BE2C (cell line): ENCODE results near the gene ZFP57.
"Not testable (repeated sequence)": the region's sequence is repeated elsewhere in the genome, so short reads cannot be mapped to it uniquely, and the experiment has no call there.

Experiments used
- DNase-seq: peaks from one replicate; pipeline ENCODE4 v3.0.0-alpha.2; 2020
- H3K27me3 ChIP-seq: fragments of 250-450 bp; sonication (Bioruptor Pico); 2 replicates; pipeline ENCODE4 v1.5.1; 2020; ENCODE audit warnings: mild to moderate bottlenecking
- H3K36me3 ChIP-seq: fragments of 250-450 bp; sonication (Bioruptor Pico); 2 replicates; pipeline ENCODE4 v1.5.1; 2020; ENCODE audit warnings: mild to moderate bottlenecking
- H3K4me1 ChIP-seq: fragments of 250-450 bp; sonication (Bioruptor Pico); 2 replicates; pipeline ENCODE4 v1.5.1; 2020
- H3K4me3 ChIP-seq: 2 replicates; pipeline ENCODE4 v1.5.1; 2011; ENCODE audit warnings: low read depth, low read length
- H3K9me3 ChIP-seq: fragments of 250-450 bp; sonication (Bioruptor Pico); 2 replicates; pipeline ENCODE4 v1.5.1; 2020
- TF ChIP-seq, protein P1 (sequence below): IDR thresholded peaks from 2 replicates; pipeline ENCODE4 v1.5.1; 2012; ENCODE audit warnings: mild to moderate bottlenecking, low read depth, low read length

Gene ZFP57

GRCh38 chr6:29663300-29664042 is 17.5 kb downstream of the ZFP57 start:
- Histone ChIP-seq H3K9me3 (no peaks in the 10 kb centered on the region), H3K4me1 (no peaks in the 10 kb centered on the region), H3K36me3 (no peaks in the 10 kb centered on the region), H3K27me3 (peaks cover 10% of the 10 kb centered on the region), H3K4me3 (no peak overlapping the region)
- no peak for DNase-seq
- TF ChIP-seq, protein P1, sequence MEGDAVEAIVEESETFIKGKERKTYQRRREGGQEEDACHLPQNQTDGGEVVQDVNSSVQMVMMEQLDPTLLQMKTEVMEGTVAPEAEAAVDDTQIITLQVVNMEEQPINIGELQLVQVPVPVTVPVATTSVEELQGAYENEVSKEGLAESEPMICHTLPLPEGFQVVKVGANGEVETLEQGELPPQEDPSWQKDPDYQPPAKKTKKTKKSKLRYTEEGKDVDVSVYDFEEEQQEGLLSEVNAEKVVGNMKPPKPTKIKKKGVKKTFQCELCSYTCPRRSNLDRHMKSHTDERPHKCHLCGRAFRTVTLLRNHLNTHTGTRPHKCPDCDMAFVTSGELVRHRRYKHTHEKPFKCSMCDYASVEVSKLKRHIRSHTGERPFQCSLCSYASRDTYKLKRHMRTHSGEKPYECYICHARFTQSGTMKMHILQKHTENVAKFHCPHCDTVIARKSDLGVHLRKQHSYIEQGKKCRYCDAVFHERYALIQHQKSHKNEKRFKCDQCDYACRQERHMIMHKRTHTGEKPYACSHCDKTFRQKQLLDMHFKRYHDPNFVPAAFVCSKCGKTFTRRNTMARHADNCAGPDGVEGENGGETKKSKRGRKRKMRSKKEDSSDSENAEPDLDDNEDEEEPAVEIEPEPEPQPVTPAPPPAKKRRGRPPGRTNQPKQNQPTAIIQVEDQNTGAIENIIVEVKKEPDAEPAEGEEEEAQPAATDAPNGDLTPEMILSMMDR, result no peak

DNA sequence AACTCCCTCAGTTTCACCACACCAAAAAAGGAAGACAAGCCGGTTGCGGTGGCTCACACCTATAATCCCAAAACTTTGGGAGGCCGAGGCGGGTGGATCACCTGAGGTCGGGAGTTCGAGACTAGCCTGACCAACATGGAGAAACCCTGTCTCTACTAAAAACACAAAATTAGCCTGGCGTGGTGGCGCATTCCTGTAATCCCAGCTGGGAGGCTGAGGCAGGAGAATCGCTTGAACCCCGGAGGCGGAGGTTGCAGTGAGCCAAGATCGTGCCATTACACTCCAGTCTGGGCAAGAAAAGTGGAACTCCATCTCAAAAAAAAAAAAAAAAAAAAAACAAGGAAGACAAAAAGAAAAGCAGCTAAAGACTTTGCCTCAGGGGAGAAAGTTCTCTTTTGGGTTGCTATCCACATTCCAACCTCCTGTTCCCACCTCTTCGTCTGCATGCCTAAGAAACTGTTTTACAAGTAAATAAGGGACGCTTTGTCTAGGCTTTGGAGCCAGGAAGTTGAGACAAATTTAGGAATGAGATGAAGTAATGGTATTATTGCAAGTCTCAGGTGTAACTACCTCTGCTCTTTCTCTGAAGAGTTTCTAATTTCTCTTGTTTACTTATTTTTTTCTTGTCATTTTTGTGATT is 19.3 kb downstream of the ZFP57 start:
- peaks cover 17% of the 10 kb centered on the region for H3K27me3 ChIP-seq
- H3K36me3 ChIP-seq, H3K4me3 ChIP-seq, H3K9me3 ChIP-seq, H3K4me1 ChIP-seq, DNase-seq: not testable (repeated sequence)

DNA sequence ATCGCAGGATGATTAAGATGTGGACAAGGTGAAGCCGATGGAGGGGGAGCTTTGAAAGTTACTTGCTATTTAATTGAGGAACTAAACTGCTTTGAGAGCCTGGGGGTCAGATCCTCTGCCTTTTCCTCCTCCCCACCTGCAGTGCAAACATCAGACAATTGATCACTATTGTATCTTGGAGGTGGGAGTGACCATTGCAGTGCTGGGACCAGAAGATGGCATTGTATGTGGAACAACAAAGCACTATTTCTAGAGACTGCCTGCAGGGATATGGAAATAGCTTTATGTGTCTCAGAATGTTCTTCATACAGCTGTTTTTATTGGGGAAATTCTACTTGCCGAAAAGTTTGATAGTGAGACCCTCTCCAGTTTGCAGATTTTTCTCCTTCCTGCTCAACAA is 19.9 kb downstream of the ZFP57 start:
- no peaks in the 10 kb centered on the region for H3K9me3 ChIP-seq
- H3K4me1 ChIP-seq, result no peaks in the 10 kb centered on the region
- no peak for DNase-seq
- no peak overlapping the region for H3K4me3 ChIP-seq
- H3K36me3 ChIP-seq, result no peaks in the 10 kb centered on the region
- TF ChIP-seq, protein P1, result no peak
- H3K27me3 ChIP-seq, result peaks cover 22% of the 10 kb centered on the region

- Histone ChIP-seq H3K27me3 (peaks cover 28% of the 10 kb centered on the region), H3K4me3 (no peak within 1 kb of the TSS), H3K36me3 (no peaks in the 10 kb centered on the region), H3K9me3 (no peaks in the 10 kb centered on the region), H3K4me1 (no peaks in the 10 kb centered on the region)
- TF ChIP-seq, protein P1, result no peak
- no peak for DNase-seq
Measured at GRCh38 chr6:29656798-29657197, 24.2 kb downstream of the ZFP57 start, which contains the start of gene MOG. Gene MOG, plus strand, starts transcription at chr6:29657092. Its CDS starts 118 bp downstream, at chr6:29657210.

- TF ChIP-seq, protein P1, result no peak
- no peak for DNase-seq
- H3K27me3 ChIP-seq, result peaks cover 25% of the 10 kb centered on the region
Measured at GRCh38 chr6:29656157-29656556, 24.8 kb downstream of the ZFP57 start.

GRCh38 chr6:29655658-29656057 is 25.3 kb downstream of the ZFP57 start:
- Histone ChIP-seq H3K4me3 (no peak overlapping the region), H3K9me3 (no peaks in the 10 kb centered on the region), H3K4me1 (no peaks in the 10 kb centered on the region), H3K27me3 (peaks cover 21% of the 10 kb centered on the region), H3K36me3 (no peaks in the 10 kb centered on the region)
- TF ChIP-seq, protein P1, result no peak
- DNase-seq, result no peak

More at GRCh38 chr6:29656157-29656556, 24.8 kb downstream of the ZFP57 start:
- H3K36me3 ChIP-seq, result no peaks in the 10 kb centered on the region
- no peak overlapping the region for H3K4me3 ChIP-seq
- no peaks in the 10 kb centered on the region for H3K4me1 ChIP-seq
- H3K9me3 ChIP-seq, result no peaks in the 10 kb centered on the region
